Right ventricle myocardium inferior (tissue), 1 donor: ENCODE results near the gene CD27. TPM values are rescaled to one million over a fixed set of nuclear protein-coding genes. Genes with fewer than 3 reads are reported as not detected.
"Not testable (repeated sequence)": the region's sequence is repeated elsewhere in the genome, so short reads cannot be mapped to it uniquely, and the experiment has no call there.

ENCODE experiments used
- ATAC-seq: fragments of 200-7000 bp; cut with Tn5 transposase; one replicate; pipeline ENCODE4 v1.9.1; 2020; ENCODE audit warnings: mild to moderate bottlenecking, moderate library complexity
- DNase-seq: peaks from one replicate; pipeline ENCODE4 v3.0.0; 2021; ENCODE audit errors: missing footprints
- intact Hi-C: fragments of 100-400 bp; cut with DNase I; formaldehyde crosslinking; loops from one replicate; pipeline ENCODE4 v1.11.0; 2022
- total RNA-seq: library from RNA; stranded (reverse); fragmentation: NEBNext Ultra II Directional; extraction: Animal tissue kit (Norgen Biotek cat#: 25700); gene quantifications from one replicate; pipeline ENCODE4 v1.2.1, GENCODE V29; 2021
- donor health status: DM: no; HTN: yes; CAD: no; lungs with severe emphysema.

CD27 gene
- total RNA-seq, 1 donor from 2014 or later: not detected

GRCh38 chr12:6457220-6457945, 12.6 kb downstream of the CD27 start:
- intact Hi-C loops: no loop called here
- ATAC-seq: no peak
- DNase-seq: no peak

DNA sequence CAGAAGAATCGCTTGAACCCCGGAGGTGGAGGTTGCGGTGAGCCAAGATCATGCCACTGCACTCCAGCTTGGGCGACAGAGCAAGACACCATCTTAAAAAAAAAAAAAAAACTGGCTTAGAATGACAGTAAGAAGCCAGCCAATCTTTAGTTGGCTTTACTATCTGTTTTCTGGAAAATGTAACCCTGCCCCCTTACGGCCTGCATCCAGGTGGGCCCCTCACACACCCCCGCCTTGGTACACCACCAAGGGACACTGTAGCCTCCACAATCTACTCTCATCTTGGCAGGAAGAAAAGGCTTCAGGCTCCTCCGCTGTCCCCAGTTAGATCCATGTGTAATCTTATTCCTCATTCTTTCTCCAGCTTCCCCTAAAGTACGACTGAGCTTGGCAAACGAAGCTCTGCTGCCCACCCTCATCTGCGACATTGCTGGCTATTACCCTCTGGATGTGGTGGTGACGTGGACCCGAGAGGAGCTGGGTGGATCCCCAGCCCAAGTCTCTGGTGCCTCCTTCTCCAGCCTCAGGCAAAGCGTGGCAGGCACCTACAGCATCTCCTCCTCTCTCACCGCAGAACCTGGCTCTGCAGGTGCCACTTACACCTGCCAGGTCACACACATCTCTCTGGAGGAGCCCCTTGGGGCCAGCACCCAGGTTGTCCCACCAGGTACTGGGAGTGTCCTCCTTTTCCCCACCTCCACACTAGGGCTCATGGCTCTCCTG, 13.7 kb downstream of the CD27 start:
- DNase-seq (no peak), ATAC-seq (no peak)
- intact Hi-C loops: no loop called here

GRCh38 chr12:6459004-6459337, 14.2 kb downstream of the CD27 start:
- intact Hi-C loops: no loop called here
- no peak for ATAC-seq
- no peak for DNase-seq

DNA sequence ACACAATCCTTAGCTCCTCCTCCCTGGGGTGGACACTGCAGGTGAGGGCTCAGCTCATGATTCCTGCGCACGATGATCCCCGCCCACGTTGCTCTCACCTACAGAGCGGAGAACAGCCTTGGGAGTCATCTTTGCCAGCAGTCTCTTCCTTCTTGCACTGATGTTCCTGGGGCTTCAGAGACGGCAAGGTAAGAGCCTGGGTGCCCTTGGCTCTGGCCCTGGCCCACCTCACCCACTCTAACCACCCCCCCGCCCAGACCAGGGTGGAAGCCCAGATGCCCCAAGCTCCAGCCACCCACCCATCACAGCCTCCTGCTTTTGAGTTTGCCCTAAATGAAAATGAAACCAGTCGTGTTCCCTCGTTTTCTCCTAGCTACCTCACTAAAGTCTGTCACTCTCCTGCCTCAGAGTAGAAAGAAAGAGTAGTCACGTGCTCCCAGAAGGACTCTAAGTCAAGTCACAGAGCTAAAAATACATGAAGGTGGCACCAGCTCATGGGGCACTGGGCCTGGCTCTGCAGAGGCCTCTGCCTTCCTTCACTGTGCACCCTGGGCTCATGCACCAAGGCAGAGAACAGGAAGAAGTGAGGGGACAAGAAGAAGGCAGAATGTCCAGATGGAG, 16.1 kb downstream of the CD27 start:
- DNase-seq (no peak), ATAC-seq (peak; percentile 69)
- intact Hi-C loops: no loop called here

- peak; percentile 86 for DNase-seq
- peak; percentile 24 for ATAC-seq
- intact Hi-C loops: no loop called here
Measured at GRCh38 chr12:6461401-6462233, 16.9 kb downstream of the CD27 start.

- DNase-seq (no peak), ATAC-seq (no peak)
- intact Hi-C loops: no loop called here
Measured at GRCh38 chr12:6462234-6462995, 17.7 kb downstream of the CD27 start.

DNA sequence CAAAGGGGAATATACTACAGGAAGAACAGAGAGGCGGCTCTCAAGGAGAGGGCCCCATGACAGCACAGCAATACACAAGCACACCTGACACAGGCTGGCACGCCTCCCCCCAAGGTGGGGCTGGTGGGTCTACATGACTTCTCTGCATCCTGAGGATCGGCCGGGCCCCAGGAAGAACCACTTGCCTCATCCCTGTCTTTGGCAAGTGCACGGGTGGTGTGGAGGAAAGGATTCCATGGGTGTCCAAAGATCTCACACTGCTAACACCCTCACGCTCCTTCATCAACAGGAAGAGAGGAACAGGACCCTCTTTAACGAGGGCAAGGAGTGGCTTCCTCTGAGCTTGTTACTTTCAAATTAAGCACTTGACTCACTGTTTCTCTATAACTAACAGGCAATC, 18.5 kb downstream of the CD27 start:
- ATAC-seq (no peak), DNase-seq (no peak)
- intact Hi-C loops: no loop called here

DNA sequence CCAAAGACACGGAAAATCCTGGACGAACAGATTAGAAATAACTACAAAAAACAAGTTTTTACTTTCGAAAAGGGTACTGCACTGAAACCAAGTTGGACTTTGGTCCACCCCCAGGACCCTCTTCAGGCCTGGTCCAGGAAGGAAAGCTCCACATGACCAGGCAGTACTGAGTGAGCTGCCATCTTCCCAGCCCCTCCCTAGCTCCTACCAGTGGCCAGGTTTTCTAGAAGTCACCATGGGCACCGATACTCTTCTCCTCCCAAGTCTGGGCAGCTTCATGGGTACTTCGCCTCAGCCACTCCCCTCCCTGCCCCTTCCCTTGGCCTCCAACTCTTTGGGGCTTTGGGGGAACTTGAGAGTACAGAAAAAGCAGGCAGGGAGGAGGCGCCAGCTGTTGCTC, 19.1 kb downstream of the CD27 start:
- intact Hi-C loops: no loop called here
- DNase-seq (no peak), ATAC-seq (no peak)

DNA sequence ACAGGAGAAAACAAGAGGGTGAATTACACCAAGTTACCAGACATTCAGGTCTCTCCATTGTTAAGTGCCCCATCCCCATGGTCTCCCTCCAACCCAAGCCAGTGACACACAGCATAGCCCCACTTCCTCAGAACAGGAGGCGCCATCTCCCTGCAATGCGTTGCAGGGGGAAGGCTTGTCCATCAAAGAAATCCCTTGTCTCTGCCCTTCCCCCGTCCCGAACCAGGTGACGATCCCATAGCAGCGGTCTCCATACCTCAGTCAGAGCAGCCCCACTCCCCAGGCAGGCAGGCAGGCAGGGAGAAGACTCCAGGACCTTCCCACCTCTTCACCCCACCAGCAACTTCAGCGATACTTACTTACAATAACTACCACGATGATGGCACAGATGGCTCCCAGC, 19.8 kb downstream of the CD27 start:
- no peak for ATAC-seq
- intact Hi-C loops: no loop called here
- no peak for DNase-seq

- intact Hi-C loops: loop anchor here (1.0 kb wide), 1 partner anchor 42 kb away; no protein-coding TSS in a partner anchor
- no peak for DNase-seq
- no peak for ATAC-seq
Measured at GRCh38 chr12:6465467-6466183, 20.9 kb downstream of the CD27 start.

DNA sequence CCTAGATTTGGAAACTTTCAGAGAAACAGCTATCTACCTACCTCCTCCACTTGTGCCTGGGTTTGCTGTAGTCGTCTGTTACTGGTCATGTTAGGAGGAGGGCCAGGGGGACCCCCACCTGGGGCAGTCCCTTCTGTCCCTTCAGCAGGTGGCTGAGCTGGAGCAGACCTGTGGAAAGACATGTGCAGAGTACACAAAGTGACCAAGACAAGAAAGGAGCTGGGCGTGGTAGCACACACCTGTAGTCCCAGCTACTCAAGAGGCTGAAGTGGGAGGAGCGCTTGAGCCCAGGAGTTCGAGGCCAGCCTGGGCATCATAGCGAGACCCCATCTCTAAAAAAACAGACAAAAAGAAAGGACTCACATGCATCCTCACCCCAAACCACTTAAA, 21.4 kb downstream of the CD27 start:
- no peak for ATAC-seq
- no peak for DNase-seq
- intact Hi-C loops: no loop called here

DNA sequence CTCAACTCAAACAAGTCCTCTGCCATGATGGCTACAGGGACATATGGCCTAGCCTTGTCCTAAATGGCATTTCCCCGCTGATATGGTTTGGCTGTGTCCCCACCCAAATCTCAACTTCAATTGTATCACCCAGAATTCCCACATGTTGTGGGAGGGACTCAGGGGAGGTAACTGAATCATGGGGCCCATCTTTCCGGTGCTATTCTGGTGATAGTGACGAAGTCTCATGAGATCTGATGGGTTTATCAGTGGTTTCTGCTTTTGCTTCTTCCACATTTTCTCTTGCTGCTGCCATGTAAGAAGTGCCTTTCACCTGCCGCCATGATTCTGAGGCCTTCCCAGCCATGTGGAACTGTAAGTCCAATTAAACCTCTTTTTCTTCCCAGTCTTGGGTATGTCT, 22.0 kb downstream of the CD27 start:
- DNase-seq, intact Hi-C loops, ATAC-seq: not testable (repeated sequence)

GRCh38 chr12:6467571-6468282, 23.0 kb downstream of the CD27 start:
- intact Hi-C loops: not testable (repeated sequence)

GRCh38 chr12:6468283-6468575, 23.5 kb downstream of the CD27 start:
- intact Hi-C loops: no loop called here
- ATAC-seq: no peak

More at GRCh38 chr12:6467571-6468282, 23.0 kb downstream of the CD27 start:
- ATAC-seq, DNase-seq: not testable (repeated sequence)

DNA sequence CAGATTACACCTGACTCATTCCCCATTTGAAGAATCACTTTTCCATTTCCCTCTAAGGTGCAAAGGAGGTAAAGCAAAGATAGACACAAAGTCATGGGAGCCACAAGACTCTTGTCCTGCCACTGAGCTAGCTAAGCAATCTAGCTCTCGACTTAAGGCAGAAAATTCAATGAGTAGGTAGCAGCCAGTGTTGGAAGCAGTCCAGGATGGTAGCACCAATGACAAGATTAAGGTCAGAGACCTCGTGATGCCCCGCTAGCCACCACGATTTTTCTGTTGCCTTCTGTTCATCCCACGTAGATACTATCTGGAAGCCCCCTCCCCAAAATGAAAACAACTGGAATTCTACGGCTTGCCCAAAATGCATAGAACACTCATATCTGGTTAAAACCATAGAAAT, 24.3 kb downstream of the CD27 start:
- DNase-seq: no peak
- intact Hi-C loops: no loop called here

More at GRCh38 chr12:6468283-6468575, 23.5 kb downstream of the CD27 start:
- DNase-seq: no peak

GRCh38 chr12:6469609-6470374, 25.0 kb downstream of the CD27 start:
- ATAC-seq (no peak), DNase-seq (no peak)
- intact Hi-C loops: loop anchor here (1.0 to 5.0 kb wide), 4 partner anchors 17 to 132 kb away; partner anchors contain the start of genes MRPL51 and TAPBPL

More for the DNA sequence above, 24.3 kb downstream of the CD27 start:
- ATAC-seq: no peak
